CD14-positive monocyte (primary cell): ENCODE results near the gene ACTRT2. TPM values are rescaled to one million over a fixed set of nuclear protein-coding genes. Genes with fewer than 3 reads are reported as not detected.

Experiments
- DNase-seq, 3 donors: peaks; one replicate each; pipeline ENCODE4 v3.0.0-alpha.2; 2011 to 2022
- H2AFZ ChIP-seq: 2 replicates; pipeline ENCODE4 v1.6.0; 2012; ENCODE audit warnings: mild to moderate bottlenecking, low read depth, low read length, inconsistent platforms; ENCODE audit not compliant: insufficient read depth, poor library complexity, severe bottlenecking
- H3K27ac ChIP-seq, 2 donors: 1 replicate in 1 of 2; 2 replicates in 1 of 2; pipeline ENCODE4 v1.5.1; 2012 to 2013; ENCODE audit warnings: low read length in 2 of 2, control low read depth in 1 of 2, inconsistent platforms in 1 of 2, low read depth in 1 of 2, mild to moderate bottlenecking in 1 of 2
- H3K27me3 ChIP-seq, 2 donors: one replicate each; pipeline versions ENCODE4 v1.6.0 to v1.6.1; 2011 to 2013; ENCODE audit warnings: low read length in 2 of 2; ENCODE audit not compliant: control insufficient read depth in 2 of 2, insufficient read depth in 2 of 2
- H3K36me3 ChIP-seq, 2 donors: replicated peaks in 1 of 2; 1 replicate in 1 of 2; 2 replicates in 1 of 2; pipeline versions ENCODE4 v1.5.1 to v1.6.1; 2012 to 2013; ENCODE audit warnings: low read length in 2 of 2, control low read depth in 1 of 2, inconsistent platforms in 1 of 2, mild to moderate bottlenecking in 1 of 2; ENCODE audit not compliant: insufficient read depth in 2 of 2, control insufficient read depth in 1 of 2
- H3K4me1 ChIP-seq, 2 donors: 1 replicate in 1 of 2; 2 replicates in 1 of 2; pipeline versions ENCODE4 v1.5.1 to v1.6.1; 2012 to 2013; ENCODE audit warnings: low read length in 2 of 2, control low read depth in 1 of 2, inconsistent platforms in 1 of 2, mild to moderate bottlenecking in 1 of 2, moderate library complexity in 1 of 2; ENCODE audit not compliant: insufficient read depth in 2 of 2, control insufficient read depth in 1 of 2
- H3K4me2 ChIP-seq: replicated peaks from 2 replicates; pipeline ENCODE3; 2012; ENCODE audit warnings: low read length, moderate library complexity, mild to moderate bottlenecking; ENCODE audit not compliant: poor library complexity, severe bottlenecking; ENCODE audit errors: extremely low read depth
- H3K4me3 ChIP-seq, 3 experiments: fragments of 200-600 bp in 1 of 3; sonication (generic) in 1 of 3; replicated peaks in 1 of 3; 1 replicate in 2 of 3; 2 replicates in 1 of 3; pipeline ENCODE4 v1.5.1; 2011 to 2013; ENCODE audit warnings: low read length in 3 of 3, mild to moderate bottlenecking in 3 of 3, control low read depth in 2 of 3, low read depth in 2 of 3, inconsistent platforms in 1 of 3, moderate library complexity in 1 of 3
- H3K79me2 ChIP-seq: 2 replicates; pipeline ENCODE4 v1.6.0; 2012; ENCODE audit warnings: mild to moderate bottlenecking, control low read depth, inconsistent platforms, low read length, moderate library complexity; ENCODE audit not compliant: insufficient read depth
- H3K9ac ChIP-seq: 2 replicates; pipeline ENCODE4 v1.6.0; 2017; ENCODE audit warnings: low read length, mild to moderate bottlenecking; ENCODE audit not compliant: insufficient read depth, poor library complexity, severe bottlenecking
- H3K9me3 ChIP-seq, 2 donors: replicated peaks in 1 of 2; 1 replicate in 1 of 2; 2 replicates in 1 of 2; pipeline versions ENCODE4 v1.5.1 to v1.6.1; 2012 to 2013; ENCODE audit warnings: low read length in 2 of 2, control low read depth in 1 of 2; ENCODE audit not compliant: control insufficient read depth in 1 of 2, insufficient read depth in 1 of 2
- H4K20me1 ChIP-seq: 2 replicates; pipeline ENCODE4 v1.6.0; 2012; ENCODE audit warnings: mild to moderate bottlenecking, low read length, control low read depth, moderate library complexity; ENCODE audit not compliant: insufficient read depth
- H3K27ac Mint-ChIP-seq, 7 donors: one replicate each; pipeline ENCODE4 v1.8.0; 2020; ENCODE audit warnings: mild to moderate bottlenecking in 7 of 7, mixed read lengths in 7 of 7, moderate library complexity in 6 of 7, inconsistent platforms in 2 of 7
- H3K27me3 Mint-ChIP-seq, 3 donors: one replicate each; pipeline ENCODE4 v1.8.0; 2021 to 2022; ENCODE audit warnings: low read depth in 3 of 3, mild to moderate bottlenecking in 3 of 3, mixed read lengths in 3 of 3, moderate library complexity in 3 of 3, inconsistent platforms in 1 of 3
- H3K36me3 Mint-ChIP-seq, 2 donors: one replicate each; pipeline ENCODE4 v1.8.0; 2020; ENCODE audit warnings: mixed read lengths in 2 of 2, inconsistent platforms in 1 of 2, mild to moderate bottlenecking in 1 of 2
- H3K4me1 Mint-ChIP-seq: one replicate; pipeline ENCODE4 v1.8.0; 2020; ENCODE audit warnings: mild to moderate bottlenecking, mixed read lengths
- H3K4me3 Mint-ChIP-seq, 2 donors: one replicate each; pipeline ENCODE4 v1.8.0; 2020; ENCODE audit warnings: mild to moderate bottlenecking in 2 of 2, mixed read lengths in 2 of 2, moderate library complexity in 1 of 2
- H3K9me3 Mint-ChIP-seq, 7 donors: one replicate each; pipeline ENCODE4 v1.8.0; 2020 to 2022; ENCODE audit warnings: mixed read lengths in 7 of 7, mild to moderate bottlenecking in 6 of 7, moderate library complexity in 6 of 7, inconsistent platforms in 2 of 7
- CTCF ChIP-seq: fragments of 200-600 bp; IDR thresholded peaks from one replicate; pipeline ENCODE4 v1.8.0; 2022; ENCODE audit warnings: antibody characterized with exemption, mild to moderate bottlenecking
- WGBS: methylation state at CpG from one replicate; pipeline ENCODE4 v1.1.5; 2013; ENCODE audit warnings: missing lambda C conversion rate; ENCODE audit not compliant: insufficient coverage; 5-methylcytosine and 5-hydroxymethylcytosine counted together
- intact Hi-C, 2 donors: fragments of 100-400 bp; cut with micrococcal nuclease; formaldehyde crosslinking; loops; one replicate each; pipeline versions ENCODE4 v1.15.0 to v1.15.1; 2023
- polyA plus RNA-seq, 3 donors: library from polyadenylated mRNA; depleted of rRNA in 1 of 3; unstranded in 2 of 3; stranded (reverse) in 1 of 3; fragments of 300-500 nt in 2 of 3; fragments of >200 nt in 1 of 3; fragmentation: Illumina TruSeq in 2 of 3; gene quantifications; 1 replicate in 2 of 3; 2 replicates in 1 of 3; pipeline ENCODE4 v1.2.3, GENCODE V29; 2012 to 2021

ACTRT2 gene
- polyA plus RNA-seq, 3 donors: not detected

GRCh38 chr1:3050603-3051002 lies 29.3 kb downstream of the ACTRT2 start:
- Histone ChIP-seq H3K36me3 (no peaks in the 10 kb centered on the region), H3K9ac (no peak overlapping the region), H3K4me2 (no peak overlapping the region), H3K4me1 (no peaks in the 10 kb centered on the region), H4K20me1 (no peaks in the 10 kb centered on the region), H3K4me3 (no peak overlapping the region), H3K27me3 (no peaks in the 10 kb centered on the region), H3K9me3 (peaks cover 0 to 7% of the 10 kb centered on the region in 2 donors), H2AFZ (no peak overlapping the region), H3K79me2 (no peaks in the 10 kb centered on the region), H3K27ac (no peak overlapping the region)
- Mint-ChIP-seq H3K9me3 (peaks cover 0 to 4% (median 0%) of the 10 kb centered on the region in 7 donors), H3K27ac (no peak overlapping the region), H3K4me1 (no peaks in the 10 kb centered on the region), H3K36me3 (no peaks in the 10 kb centered on the region), H3K27me3 (peaks cover 0 to 8% (median 4%) of the 10 kb centered on the region in 3 donors), H3K4me3 (no peak overlapping the region)
- no peak for DNase-seq
- TF ChIP-seq CTCF: no peak
- intact Hi-C loops: no loop called here

- H3K27ac ChIP-seq: no peak overlapping the region
- no peak overlapping the region for H3K9ac ChIP-seq
- H3K9me3 Mint-ChIP-seq: peaks cover 0 to 4% (median 0%) of the 10 kb centered on the region in 7 donors
- no peaks in the 10 kb centered on the region for H3K36me3 ChIP-seq
- no peaks in the 10 kb centered on the region for H3K4me1 ChIP-seq
- no peaks in the 10 kb centered on the region for H3K4me1 Mint-ChIP-seq
- no peak overlapping the region for H3K27ac Mint-ChIP-seq
- H3K9me3 ChIP-seq: peaks cover 0 to 7% of the 10 kb centered on the region in 2 donors
- H3K27me3 ChIP-seq: no peaks in the 10 kb centered on the region
- no peak overlapping the region for H3K4me3 ChIP-seq
- TF ChIP-seq CTCF: no peak
- no peak overlapping the region for H2AFZ ChIP-seq
- H3K79me2 ChIP-seq: no peaks in the 10 kb centered on the region
- DNase-seq: no peak
- H3K4me3 Mint-ChIP-seq: no peak overlapping the region
- H3K36me3 Mint-ChIP-seq: no peaks in the 10 kb centered on the region
- no peaks in the 10 kb centered on the region for H4K20me1 ChIP-seq
- WGBS: 97% methylated on average over 3 of the region's 3 CpGs
- intact Hi-C loops: no loop called here
- no peak overlapping the region for H3K4me2 ChIP-seq
- peaks cover 0 to 8% (median 7%) of the 10 kb centered on the region in 3 donors for H3K27me3 Mint-ChIP-seq
These were observed 30.3 kb downstream of the ACTRT2 start for GRCh38 chr1:3051270-3052268.
